ENCODE results near the gene SPATS2L. TPM values are rescaled to one million over a fixed set of nuclear protein-coding genes. Genes with fewer than 3 reads are reported as not detected.

SPATS2L gene
- total and polyA plus RNA-seq, 2 of the 13 experiments (the other 11 are each of a cell fraction or from before 2014, with no cell fraction given), result 154 to 212 TPM

DNA sequence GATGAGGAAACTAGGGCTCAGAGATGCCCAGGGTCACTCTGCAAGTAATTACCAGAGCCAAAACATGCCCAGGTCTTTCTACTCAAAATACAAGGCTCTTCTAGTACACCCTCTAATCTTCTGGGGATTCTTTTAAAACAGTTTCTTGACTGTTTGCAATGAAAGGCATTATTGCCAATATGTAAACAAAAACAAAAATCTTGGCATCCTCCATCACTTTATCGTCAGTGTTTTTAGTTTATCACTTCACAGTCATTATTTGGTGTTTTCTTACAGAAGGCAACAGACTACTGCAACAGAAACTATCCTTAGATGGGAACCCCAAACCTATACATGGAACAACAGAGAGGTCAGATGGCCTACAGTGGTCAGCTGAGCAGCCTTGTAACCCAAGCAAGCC, 132.4 kb downstream of the SPATS2L start (continued):
- TF ChIP-seq GLI4 (CRISPR knock-in tag; IDR thresholded peaks at IDR 0.05; ENCODE audit: borderline replicate concordance) (no peak), SP5 (CRISPR knock-in tag; IDR thresholded peaks at IDR 0.05; ENCODE audit: borderline replicate concordance, low read depth) (no peak)

DNA sequence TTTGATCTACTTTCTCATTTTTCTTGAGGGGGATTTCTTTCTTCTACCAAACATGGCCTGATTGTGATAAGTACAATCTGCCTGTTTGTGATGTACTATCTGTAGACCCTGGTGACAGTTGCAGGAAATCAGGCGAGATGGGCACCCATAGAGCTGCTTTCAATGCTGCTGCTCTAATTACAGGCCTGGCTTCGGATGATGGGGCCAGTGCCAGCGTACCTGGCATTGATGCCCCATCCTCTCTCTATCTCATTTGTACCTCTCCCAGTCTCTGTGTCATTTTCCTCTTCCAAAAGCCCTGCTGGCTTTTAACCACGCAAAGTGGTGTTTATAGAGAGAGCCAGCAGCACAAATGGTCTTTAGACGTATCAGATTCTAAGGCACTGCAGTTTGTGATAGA, 133.5 kb downstream of the SPATS2L start:
- Histone ChIP-seq H3K4me1 (ENCODE audit: insufficient read depth, low read length) (no peaks in the 10 kb centered on the region), H3K27me3 (ENCODE audit: control insufficient read depth in 1 of 2, insufficient read depth in 2 of 2, low read length in 2 of 2) (no peaks in the 10 kb centered on the region), H3K36me3 (replicated peaks in 1 of 2; ENCODE audit: control insufficient read depth in 1 of 2, insufficient read depth in 2 of 2, low read length in 2 of 2) (peaks cover 37 to 95% of the 10 kb centered on the region in 2 experiments), H3K9me3 (ENCODE audit: low read length) (no peaks in the 10 kb centered on the region), H3K79me2 (ENCODE audit: insufficient read depth, low read length) (no peaks in the 10 kb centered on the region), H3K27ac (ENCODE audit: extremely low read length, insufficient read depth, low read length) (no peak overlapping the region), H2AFZ (ENCODE audit: low read length) (no peak overlapping the region), H3K4me2 (ENCODE audit: low read depth, low read length) (no peak overlapping the region), H3K9ac (ENCODE audit: insufficient read depth, low read depth, low read length) (no peak overlapping the region), H4K20me1 (ENCODE audit: insufficient read depth, low read length) (no peaks in the 10 kb centered on the region), H3K4me3 (replicated peaks in 1 of 3; ENCODE audit: insufficient read depth in 1 of 3, low read depth in 2 of 3, low read length in 3 of 3) (no peak overlapping the region)
- CTCF ChIA-PET (ENCODE audit: low intra/inter-chr PET ratio, low total read pairs), result no interaction called here
- POLR2A ChIA-PET, result no interaction called here
- in situ Hi-C loops (cut with HindIII; ENCODE audit: extremely low pct_ligation_motif_present, low pct_unique_long_range_greater_than_20kb), result no loop called here
- TF ChIP-seq, protein P1, sequence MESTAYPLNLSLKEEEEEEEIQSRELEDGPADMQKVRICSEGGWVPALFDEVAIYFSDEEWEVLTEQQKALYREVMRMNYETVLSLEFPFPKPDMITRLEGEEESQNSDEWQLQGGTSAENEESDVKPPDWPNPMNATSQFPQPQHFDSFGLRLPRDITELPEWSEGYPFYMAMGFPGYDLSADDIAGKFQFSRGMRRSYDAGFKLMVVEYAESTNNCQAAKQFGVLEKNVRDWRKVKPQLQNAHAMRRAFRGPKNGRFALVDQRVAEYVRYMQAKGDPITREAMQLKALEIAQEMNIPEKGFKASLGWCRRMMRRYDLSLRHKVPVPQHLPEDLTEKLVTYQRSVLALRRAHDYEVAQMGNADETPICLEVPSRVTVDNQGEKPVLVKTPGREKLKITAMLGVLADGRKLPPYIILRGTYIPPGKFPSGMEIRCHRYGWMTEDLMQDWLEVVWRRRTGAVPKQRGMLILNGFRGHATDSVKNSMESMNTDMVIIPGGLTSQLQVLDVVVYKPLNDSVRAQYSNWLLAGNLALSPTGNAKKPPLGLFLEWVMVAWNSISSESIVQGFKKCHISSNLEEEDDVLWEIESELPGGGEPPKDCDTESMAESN (CRISPR knock-in tag; conservative IDR thresholded peaks at IDR 0.05), result no peak
- TF ChIP-seq ZNF788 (CRISPR knock-in tag; IDR thresholded peaks at IDR 0.05; ENCODE audit: borderline replicate concordance) (no peak), PHF20 (CRISPR knock-in tag; IDR thresholded peaks at IDR 0.05) (no peak), HHEX (CRISPR knock-in tag; IDR thresholded peaks at IDR 0.05) (no peak)
- 99% methylated on average over 5 of the region's 5 CpGs for WGBS (ENCODE audit: low lambda C conversion rate)
- DNase-seq (ENCODE audit: low spot score) (no peak), ATAC-seq (no peak), FAIRE-seq (no peak)
- intact Hi-C loops (cut with micrococcal nuclease; ENCODE audit: unreplicated experiment), result no loop called here
- no TSS peak for BruUV-seq (replicated peaks)

DNA sequence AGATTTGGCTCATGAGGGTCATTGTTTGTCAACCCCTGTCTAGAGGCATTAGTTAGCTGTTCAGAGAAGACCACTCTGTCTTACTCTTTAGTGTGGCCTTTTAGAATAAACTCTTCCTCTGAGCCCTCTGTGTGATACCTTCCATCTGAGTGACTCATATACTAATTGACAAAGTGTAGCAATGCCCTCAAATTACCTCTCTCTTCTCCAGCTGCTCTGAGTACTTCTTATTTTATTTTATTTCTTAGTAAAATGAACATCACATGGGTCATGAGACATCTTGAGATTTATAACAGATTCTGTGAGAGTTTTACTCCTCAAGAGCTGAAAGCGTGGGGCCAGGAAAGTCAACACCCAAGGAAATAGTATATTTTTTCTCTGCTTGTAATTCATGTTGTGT, 136.0 kb downstream of the SPATS2L start:
- FAIRE-seq, result no peak
- TF ChIP-seq JARID2 (CRISPR knock-in tag; IDR thresholded peaks at IDR 0.05; ENCODE audit: insufficient replicate concordance) (no peak), MAF1 (CRISPR knock-in tag; IDR thresholded peaks at IDR 0.05; ENCODE audit: borderline replicate concordance) (no peak), SMARCC2 (IDR thresholded peaks at IDR 0.05) (no peak), ZNF567 (CRISPR knock-in tag; IDR thresholded peaks at IDR 0.05; ENCODE audit: borderline replicate concordance) (no peak), SMARCE1 (IDR thresholded peaks at IDR 0.05; ENCODE audit: borderline replicate concordance) (no peak), CENPT (CRISPR knock-in tag; IDR thresholded peaks at IDR 0.05; ENCODE audit: low read depth) (no peak), ZNF253 (CRISPR knock-in tag; IDR thresholded peaks at IDR 0.05; ENCODE audit: borderline replicate concordance) (no peak), ZNF205 (CRISPR knock-in tag; IDR thresholded peaks at IDR 0.05) (no peak), ZNF337 (CRISPR knock-in tag; IDR thresholded peaks at IDR 0.05; ENCODE audit: borderline replicate concordance, low read depth) (no peak), ZNF451 (CRISPR knock-in tag; IDR thresholded peaks at IDR 0.05) (no peak)
- TF ChIP-seq, protein P2, sequence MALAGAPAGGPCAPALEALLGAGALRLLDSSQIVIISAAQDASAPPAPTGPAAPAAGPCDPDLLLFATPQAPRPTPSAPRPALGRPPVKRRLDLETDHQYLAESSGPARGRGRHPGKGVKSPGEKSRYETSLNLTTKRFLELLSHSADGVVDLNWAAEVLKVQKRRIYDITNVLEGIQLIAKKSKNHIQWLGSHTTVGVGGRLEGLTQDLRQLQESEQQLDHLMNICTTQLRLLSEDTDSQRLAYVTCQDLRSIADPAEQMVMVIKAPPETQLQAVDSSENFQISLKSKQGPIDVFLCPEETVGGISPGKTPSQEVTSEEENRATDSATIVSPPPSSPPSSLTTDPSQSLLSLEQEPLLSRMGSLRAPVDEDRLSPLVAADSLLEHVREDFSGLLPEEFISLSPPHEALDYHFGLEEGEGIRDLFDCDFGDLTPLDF (CRISPR knock-in tag; IDR thresholded peaks at IDR 0.05), result no peak

More for the DNA sequence above, 136.0 kb downstream of the SPATS2L start:
- POLR2A ChIA-PET, result no interaction called here
- intact Hi-C loops (cut with micrococcal nuclease; ENCODE audit: unreplicated experiment), result no loop called here
- no TSS peak for BruUV-seq (replicated peaks)
- Histone ChIP-seq H3K27ac (ENCODE audit: extremely low read length, insufficient read depth, low read length) (no peak overlapping the region), H3K36me3 (replicated peaks in 1 of 2; ENCODE audit: control insufficient read depth in 1 of 2, insufficient read depth in 2 of 2, low read length in 2 of 2) (peaks cover 42 to 96% of the 10 kb centered on the region in 2 experiments), H2AFZ (ENCODE audit: low read length) (no peak overlapping the region), H3K4me1 (ENCODE audit: insufficient read depth, low read length) (no peaks in the 10 kb centered on the region), H3K9ac (ENCODE audit: insufficient read depth, low read depth, low read length) (no peak overlapping the region), H3K9me3 (ENCODE audit: low read length) (no peaks in the 10 kb centered on the region), H3K4me2 (ENCODE audit: low read depth, low read length) (no peak overlapping the region), H4K20me1 (ENCODE audit: insufficient read depth, low read length) (no peaks in the 10 kb centered on the region), H3K27me3 (ENCODE audit: control insufficient read depth in 1 of 2, insufficient read depth in 2 of 2, low read length in 2 of 2) (no peaks in the 10 kb centered on the region), H3K4me3 (replicated peaks in 1 of 3; ENCODE audit: insufficient read depth in 1 of 3, low read depth in 2 of 3, low read length in 3 of 3) (no peak overlapping the region), H3K79me2 (ENCODE audit: insufficient read depth, low read length) (no peaks in the 10 kb centered on the region)
- CTCF ChIA-PET (ENCODE audit: low intra/inter-chr PET ratio, low total read pairs), result no interaction called here
- in situ Hi-C loops (cut with HindIII; ENCODE audit: extremely low pct_ligation_motif_present, low pct_unique_long_range_greater_than_20kb), result no loop called here
- no peak for ATAC-seq
- 100% methylated on average over 1 of the region's 1 CpG for WGBS (ENCODE audit: low lambda C conversion rate)
- no peak for DNase-seq (ENCODE audit: low spot score)
